ENCODE results near the gene ZIC1.

ZIC1 gene

DNA sequence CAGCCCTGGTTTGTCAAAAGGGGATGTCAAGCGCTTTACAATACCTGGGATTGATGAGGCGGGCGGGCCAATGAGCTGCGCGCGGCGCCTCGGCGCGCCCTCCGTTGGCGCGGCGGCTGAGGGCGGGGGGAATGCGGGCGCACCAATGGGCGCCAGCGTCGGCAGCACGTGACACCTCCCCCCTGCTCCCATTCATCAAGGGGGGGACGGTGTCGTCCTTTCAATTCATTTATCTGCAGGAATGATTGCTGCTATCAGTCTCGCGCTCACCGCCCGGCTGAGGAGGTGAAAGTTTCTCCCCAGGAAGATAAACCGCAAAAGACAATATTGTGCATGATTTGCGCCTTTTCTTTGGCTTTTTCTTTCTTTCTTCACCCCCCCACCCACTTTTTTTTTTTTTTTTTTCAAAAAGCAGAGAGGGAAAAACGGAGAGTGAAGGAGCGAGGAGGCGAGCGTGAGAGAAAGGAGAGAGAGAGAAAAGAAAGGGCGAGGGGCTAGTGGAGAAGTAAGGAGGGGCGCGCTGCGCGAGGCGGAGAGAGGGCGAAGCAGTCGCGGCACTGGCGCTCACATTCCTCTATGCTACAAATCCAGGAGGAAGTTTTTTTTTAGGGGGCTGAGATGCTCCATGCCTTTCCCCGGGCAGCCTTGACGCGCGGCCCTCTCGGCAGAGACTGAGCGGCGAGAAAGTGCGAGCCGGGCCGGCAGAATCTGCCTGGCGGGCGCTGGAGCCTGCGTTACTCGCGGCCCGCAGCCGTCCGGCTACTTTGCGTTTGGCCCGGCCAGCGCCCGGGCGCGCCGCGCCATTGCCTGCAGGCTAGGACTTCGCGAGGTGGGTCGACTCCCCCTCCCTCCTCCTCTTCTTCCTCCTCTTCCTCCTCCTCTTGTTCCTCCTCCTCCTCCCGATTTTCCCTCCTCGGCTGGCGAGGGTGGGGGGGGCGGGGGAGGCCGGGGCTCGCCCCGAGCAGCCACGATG, at the start of gene ZIC1:
ZIC1 (plus strand) TSS at position 223 of the 973 bp plus-strand sequence; CDS start at position 971, 748 bp downstream.
- H3K4me1 ChIP-seq (ENCODE audit: control insufficient read depth in 1 of 2, insufficient read depth in 2 of 2, low read length in 2 of 2) = peaks cover 5 to 9% of the 10 kb centered on the region in 2 donors
- H3K9me3 ChIP-seq (ENCODE audit: control insufficient read depth in 1 of 2, low read length in 2 of 2) = no peaks in the 10 kb centered on the region
- no peak within 1 kb of the TSS for H3K9ac ChIP-seq (ENCODE audit: low read depth in 1 of 2, low read length in 2 of 2)
- peaks cover 92 to 95% of the 10 kb centered on the region in 2 donors for H3K27me3 ChIP-seq (ENCODE audit: control insufficient read depth in 1 of 2, insufficient read depth in 2 of 2, low read length in 2 of 2)
- H3K27ac ChIP-seq (ENCODE audit: low read depth, low read length) = no peak within 1 kb of the TSS
- no peak within 1 kb of the TSS for H3K4me3 ChIP-seq (ENCODE audit: low read depth in 1 of 2, low read length in 2 of 2)
- H3K36me3 ChIP-seq (ENCODE audit: control insufficient read depth in 1 of 2, insufficient read depth in 2 of 2, low read length in 2 of 2) = no peaks in the 10 kb centered on the region

- Histone ChIP-seq H3K4me3 (ENCODE audit: low read depth in 1 of 2, low read length in 2 of 2) (no peak overlapping the region), H3K4me1 (ENCODE audit: control insufficient read depth in 1 of 2, insufficient read depth in 2 of 2, low read length in 2 of 2) (no peaks in the 10 kb centered on the region), H3K27me3 (ENCODE audit: control insufficient read depth in 1 of 2, insufficient read depth in 2 of 2, low read length in 2 of 2) (peaks cover 52 to 68% of the 10 kb centered on the region in 2 donors), H3K9ac (ENCODE audit: low read depth in 1 of 2, low read length in 2 of 2) (no peak overlapping the region), H3K36me3 (ENCODE audit: control insufficient read depth in 1 of 2, insufficient read depth in 2 of 2, low read length in 2 of 2) (no peaks in the 10 kb centered on the region), H3K27ac (ENCODE audit: low read depth, low read length) (no peak overlapping the region), H3K9me3 (ENCODE audit: control insufficient read depth in 1 of 2, low read length in 2 of 2) (no peaks in the 10 kb centered on the region)
Observed at GRCh38 chr3:147360051-147360439, 49.1 kb upstream of the ZIC1 start.

DNA sequence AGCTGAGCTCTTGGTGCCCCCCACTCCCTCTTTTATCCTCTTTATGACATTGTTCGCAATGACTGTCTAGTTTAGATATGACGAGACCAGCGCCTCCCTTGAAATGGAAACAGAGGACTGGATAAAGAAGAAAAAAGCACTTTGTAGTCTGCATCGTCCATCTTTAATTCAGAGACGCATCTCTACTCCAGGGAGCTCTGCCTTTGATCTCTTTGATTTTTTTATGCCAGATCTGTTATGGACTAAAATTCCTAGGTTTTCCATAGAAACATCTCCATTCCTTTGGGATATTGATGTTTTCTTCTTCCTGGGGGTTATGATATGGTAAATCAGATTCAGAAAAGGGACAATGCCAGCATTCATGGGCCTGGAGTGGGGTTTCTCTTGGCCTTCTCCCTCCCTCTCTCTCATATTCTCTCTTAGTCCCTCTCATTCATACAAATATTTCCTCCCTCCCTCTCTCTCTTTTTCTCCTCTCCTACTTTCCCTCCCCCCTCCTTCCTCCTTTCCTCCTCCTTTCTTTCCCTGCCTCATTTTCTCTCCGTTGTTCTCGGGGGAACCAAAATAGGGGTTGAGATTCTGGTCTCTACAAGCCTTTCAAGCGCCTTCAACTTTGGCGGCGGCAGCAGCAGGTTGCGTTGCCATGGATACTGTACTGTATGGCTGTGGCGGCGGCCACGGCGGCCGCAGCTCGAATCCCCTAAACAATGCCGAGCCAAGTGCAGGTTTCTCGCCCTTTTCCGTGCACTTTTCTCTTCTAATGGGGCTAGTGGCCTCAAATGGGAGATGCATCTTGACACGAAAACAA, 48.3 kb upstream of the ZIC1 start:
- Histone ChIP-seq H3K27ac (ENCODE audit: low read depth, low read length) (no peak overlapping the region), H3K4me1 (ENCODE audit: control insufficient read depth in 1 of 2, insufficient read depth in 2 of 2, low read length in 2 of 2) (no peaks in the 10 kb centered on the region), H3K4me3 (ENCODE audit: low read depth in 1 of 2, low read length in 2 of 2) (no peak overlapping the region), H3K9me3 (ENCODE audit: control insufficient read depth in 1 of 2, low read length in 2 of 2) (no peaks in the 10 kb centered on the region), H3K36me3 (ENCODE audit: control insufficient read depth in 1 of 2, insufficient read depth in 2 of 2, low read length in 2 of 2) (no peaks in the 10 kb centered on the region), H3K27me3 (ENCODE audit: control insufficient read depth in 1 of 2, insufficient read depth in 2 of 2, low read length in 2 of 2) (peaks cover 52 to 61% of the 10 kb centered on the region in 2 donors), H3K9ac (ENCODE audit: low read depth in 1 of 2, low read length in 2 of 2) (no peak overlapping the region)

GRCh38 chr3:147361454-147362420, 47.4 kb upstream of the ZIC1 start:
- Histone ChIP-seq H3K27ac (ENCODE audit: low read depth, low read length) (no peak overlapping the region), H3K4me3 (ENCODE audit: low read depth in 1 of 2, low read length in 2 of 2) (no peak overlapping the region), H3K36me3 (ENCODE audit: control insufficient read depth in 1 of 2, insufficient read depth in 2 of 2, low read length in 2 of 2) (no peaks in the 10 kb centered on the region), H3K9ac (ENCODE audit: low read depth in 1 of 2, low read length in 2 of 2) (no peak overlapping the region), H3K27me3 (ENCODE audit: control insufficient read depth in 1 of 2, insufficient read depth in 2 of 2, low read length in 2 of 2) (peaks cover 48 to 52% of the 10 kb centered on the region in 2 donors), H3K9me3 (ENCODE audit: control insufficient read depth in 1 of 2, low read length in 2 of 2) (no peaks in the 10 kb centered on the region), H3K4me1 (ENCODE audit: control insufficient read depth in 1 of 2, insufficient read depth in 2 of 2, low read length in 2 of 2) (no peaks in the 10 kb centered on the region)

- H3K9me3 ChIP-seq (ENCODE audit: control insufficient read depth in 1 of 2, low read length in 2 of 2) = no peaks in the 10 kb centered on the region
Observed at GRCh38 chr3:147364771-147365170, 44.4 kb upstream of the ZIC1 start.

GRCh38 chr3:147365196-147366115, 43.7 kb upstream of the ZIC1 start:
- no peak overlapping the region for H3K9ac ChIP-seq (ENCODE audit: low read depth in 1 of 2, low read length in 2 of 2)
- H3K9me3 ChIP-seq (ENCODE audit: control insufficient read depth in 1 of 2, low read length in 2 of 2) = no peaks in the 10 kb centered on the region
- peaks cover 48 to 52% of the 10 kb centered on the region in 2 donors for H3K27me3 ChIP-seq (ENCODE audit: control insufficient read depth in 1 of 2, insufficient read depth in 2 of 2, low read length in 2 of 2)
- no peak overlapping the region for H3K4me3 ChIP-seq (ENCODE audit: low read depth in 1 of 2, low read length in 2 of 2)
- H3K4me1 ChIP-seq (ENCODE audit: control insufficient read depth in 1 of 2, insufficient read depth in 2 of 2, low read length in 2 of 2) = no peaks in the 10 kb centered on the region
- no peak overlapping the region for H3K27ac ChIP-seq (ENCODE audit: low read depth, low read length)
- no peaks in the 10 kb centered on the region for H3K36me3 ChIP-seq (ENCODE audit: control insufficient read depth in 1 of 2, insufficient read depth in 2 of 2, low read length in 2 of 2)

More at GRCh38 chr3:147364771-147365170, 44.4 kb upstream of the ZIC1 start:
- Histone ChIP-seq H3K27ac (ENCODE audit: low read depth, low read length) (no peak overlapping the region), H3K4me3 (ENCODE audit: low read depth in 1 of 2, low read length in 2 of 2) (no peak overlapping the region), H3K4me1 (ENCODE audit: control insufficient read depth in 1 of 2, insufficient read depth in 2 of 2, low read length in 2 of 2) (no peaks in the 10 kb centered on the region), H3K9ac (ENCODE audit: low read depth in 1 of 2, low read length in 2 of 2) (no peak overlapping the region), H3K36me3 (ENCODE audit: control insufficient read depth in 1 of 2, insufficient read depth in 2 of 2, low read length in 2 of 2) (no peaks in the 10 kb centered on the region), H3K27me3 (ENCODE audit: control insufficient read depth in 1 of 2, insufficient read depth in 2 of 2, low read length in 2 of 2) (peaks cover 48 to 53% of the 10 kb centered on the region in 2 donors)

- H3K27me3 ChIP-seq (ENCODE audit: control insufficient read depth in 1 of 2, insufficient read depth in 2 of 2, low read length in 2 of 2) = peaks cover 57 to 62% of the 10 kb centered on the region in 2 donors
- H3K4me3 ChIP-seq (ENCODE audit: low read depth in 1 of 2, low read length in 2 of 2) = no peak overlapping the region
- no peak overlapping the region for H3K27ac ChIP-seq (ENCODE audit: low read depth, low read length)
Observed at GRCh38 chr3:147367676-147368075, 41.5 kb upstream of the ZIC1 start.

GRCh38 chr3:147368151-147368550, 41.0 kb upstream of the ZIC1 start:
- Histone ChIP-seq H3K4me1 (ENCODE audit: control insufficient read depth in 1 of 2, insufficient read depth in 2 of 2, low read length in 2 of 2) (no peaks in the 10 kb centered on the region), H3K27ac (ENCODE audit: low read depth, low read length) (no peak overlapping the region), H3K36me3 (ENCODE audit: control insufficient read depth in 1 of 2, insufficient read depth in 2 of 2, low read length in 2 of 2) (no peaks in the 10 kb centered on the region), H3K9me3 (ENCODE audit: control insufficient read depth in 1 of 2, low read length in 2 of 2) (no peaks in the 10 kb centered on the region), H3K27me3 (ENCODE audit: control insufficient read depth in 1 of 2, insufficient read depth in 2 of 2, low read length in 2 of 2) (peaks cover 62 to 66% of the 10 kb centered on the region in 2 donors), H3K4me3 (ENCODE audit: low read depth in 1 of 2, low read length in 2 of 2) (no peak overlapping the region), H3K9ac (ENCODE audit: low read depth in 1 of 2, low read length in 2 of 2) (no peak overlapping the region)

More at GRCh38 chr3:147367676-147368075, 41.5 kb upstream of the ZIC1 start:
- Histone ChIP-seq H3K9ac (ENCODE audit: low read depth in 1 of 2, low read length in 2 of 2) (no peak overlapping the region), H3K9me3 (ENCODE audit: control insufficient read depth in 1 of 2, low read length in 2 of 2) (no peaks in the 10 kb centered on the region), H3K36me3 (ENCODE audit: control insufficient read depth in 1 of 2, insufficient read depth in 2 of 2, low read length in 2 of 2) (no peaks in the 10 kb centered on the region), H3K4me1 (ENCODE audit: control insufficient read depth in 1 of 2, insufficient read depth in 2 of 2, low read length in 2 of 2) (no peaks in the 10 kb centered on the region)
